CD4-positive, alpha-beta T cell treated with Interferon gamma for 1 hour (primary cell): ENCODE results near the gene REM2.
"Not testable (repeated sequence)": the region's sequence is repeated elsewhere in the genome, so short reads cannot be mapped to it uniquely, and the experiment has no call there.

Experiments used
- DNase-seq: peaks from one replicate; pipeline ENCODE4 v3.0.0-alpha.2; 2020

Gene REM2

GRCh38 chr14:22900081-22900799 lies 17.2 kb downstream of the REM2 start:
- peak; percentile 31 for DNase-seq

GRCh38 chr14:22901799-22902198 lies 18.8 kb downstream of the REM2 start:
- DNase-seq = no peak

- DNase-seq = no peak
Observed at GRCh38 chr14:22903742-22904087, 20.7 kb downstream of the REM2 start.

- no peak for DNase-seq
Observed at GRCh38 chr14:22905627-22906026, 22.6 kb downstream of the REM2 start.

- DNase-seq = no peak
Observed at GRCh38 chr14:22906073-22906472, 23.1 kb downstream of the REM2 start.

- DNase-seq = no peak
Observed at GRCh38 chr14:22907429-22907828, 24.4 kb downstream of the REM2 start.

GRCh38 chr14:22908601-22909000 lies 25.6 kb downstream of the REM2 start:
- no peak for DNase-seq

- DNase-seq = no peak
Observed at GRCh38 chr14:22910916-22911315, 27.9 kb downstream of the REM2 start.

GRCh38 chr14:22914836-22915235 lies 31.8 kb downstream of the REM2 start:
- DNase-seq = not testable (repeated sequence)

GRCh38 chr14:22915886-22916521 lies 33.0 kb downstream of the REM2 start:
- DNase-seq = peak; percentile 16

- peak; percentile 100 for DNase-seq
Observed at GRCh38 chr14:22918804-22919600, 36.0 kb downstream of the REM2 start, which contains the start of gene RBM23. Gene RBM23, minus strand, starts transcription at chr14:22919149.

- DNase-seq = no peak
Observed at GRCh38 chr14:22919601-22919921, 36.5 kb downstream of the REM2 start.

GRCh38 chr14:22920697-22921096 lies 37.7 kb downstream of the REM2 start:
- no peak for DNase-seq

- DNase-seq = no peak
Observed at GRCh38 chr14:22922294-22922693, 39.3 kb downstream of the REM2 start.

- no peak for DNase-seq
Observed at GRCh38 chr14:22923746-22924145, 40.7 kb downstream of the REM2 start.

GRCh38 chr14:22925513-22925912 lies 42.5 kb downstream of the REM2 start:
- no peak for DNase-seq

- DNase-seq = no peak
Observed at GRCh38 chr14:22926316-22926715, 43.3 kb downstream of the REM2 start.

GRCh38 chr14:22928237-22929103 lies 45.4 kb downstream of the REM2 start:
- DNase-seq = no peak

GRCh38 chr14:22929104-22929960 lies 46.3 kb downstream of the REM2 start, which contains the start of gene PRMT5:
Gene PRMT5, minus strand, starts transcription at chr14:22929376. Its CDS starts 15 bp downstream, at chr14:22929361.
- DNase-seq = peak; percentile 99

GRCh38 chr14:22929961-22930364 lies 46.9 kb downstream of the REM2 start:
- no peak for DNase-seq

- no peak for DNase-seq
Observed at GRCh38 chr14:22932146-22932545, 49.1 kb downstream of the REM2 start.

GRCh38 chr14:22935156-22935555 lies 52.1 kb downstream of the REM2 start:
- no peak for DNase-seq
